AG04450 (cell line): ENCODE data around the gene MRPS21. TPM values are rescaled to one million over a fixed set of nuclear protein-coding genes. Genes with fewer than 3 reads are reported as not detected.

Experiments
- CTCF ChIA-PET: fragments of 300-600, 350-600 bp; formaldehyde crosslinking; extraction: SDS; loops from one replicate; lab custom pipeline; 2022; ENCODE audit warnings: antibody characterized with exemption, inconsistent platforms; lab: Charles Lee
- POLR2A ChIA-PET: fragments of 350-600 bp; formaldehyde crosslinking; extraction: SDS; loops from one replicate; lab custom pipeline; 2021; ENCODE audit warnings: antibody characterized with exemption, inconsistent platforms; lab: Yijun Ruan, JAX
- DNase-seq: peaks from one replicate; pipeline ENCODE4 v3.0.0-alpha.2; 2011; ENCODE audit warnings: low read depth, low spot score
- H3K27ac ChIP-seq: one replicate; pipeline ENCODE4 v1.5.1; 2012; ENCODE audit warnings: low read depth, low read length, control low read depth
- H3K27me3 ChIP-seq: one replicate; pipeline ENCODE4 v1.6.0; 2012; ENCODE audit warnings: low read length; ENCODE audit not compliant: control insufficient read depth, insufficient read depth
- H3K4me3 ChIP-seq: 2 replicates; pipeline ENCODE4 v1.5.1; 2011; ENCODE audit warnings: mild to moderate bottlenecking, low read depth, low read length, control low read depth
- H3K9me3 ChIP-seq: 2 replicates; pipeline ENCODE4 v1.5.1; 2012; ENCODE audit warnings: low read length; ENCODE audit not compliant: control insufficient read depth, insufficient read depth
- polyA plus RNA-seq: library from polyadenylated mRNA; depleted of rRNA; stranded (reverse); fragments of >200 nt; gene quantifications from 2 replicates; pipeline ENCODE4 v1.2.3, GENCODE V29; 2011
- TF ChIP-seq, protein P1 (sequence below): IDR thresholded peaks from 2 replicates; pipeline ENCODE4 v1.5.1; 2011; ENCODE audit warnings: low read depth, low read length, control low read depth, inconsistent platforms

MRPS21 gene
- polyA plus RNA-seq, 1 experiment, result 71.0 TPM

DNA sequence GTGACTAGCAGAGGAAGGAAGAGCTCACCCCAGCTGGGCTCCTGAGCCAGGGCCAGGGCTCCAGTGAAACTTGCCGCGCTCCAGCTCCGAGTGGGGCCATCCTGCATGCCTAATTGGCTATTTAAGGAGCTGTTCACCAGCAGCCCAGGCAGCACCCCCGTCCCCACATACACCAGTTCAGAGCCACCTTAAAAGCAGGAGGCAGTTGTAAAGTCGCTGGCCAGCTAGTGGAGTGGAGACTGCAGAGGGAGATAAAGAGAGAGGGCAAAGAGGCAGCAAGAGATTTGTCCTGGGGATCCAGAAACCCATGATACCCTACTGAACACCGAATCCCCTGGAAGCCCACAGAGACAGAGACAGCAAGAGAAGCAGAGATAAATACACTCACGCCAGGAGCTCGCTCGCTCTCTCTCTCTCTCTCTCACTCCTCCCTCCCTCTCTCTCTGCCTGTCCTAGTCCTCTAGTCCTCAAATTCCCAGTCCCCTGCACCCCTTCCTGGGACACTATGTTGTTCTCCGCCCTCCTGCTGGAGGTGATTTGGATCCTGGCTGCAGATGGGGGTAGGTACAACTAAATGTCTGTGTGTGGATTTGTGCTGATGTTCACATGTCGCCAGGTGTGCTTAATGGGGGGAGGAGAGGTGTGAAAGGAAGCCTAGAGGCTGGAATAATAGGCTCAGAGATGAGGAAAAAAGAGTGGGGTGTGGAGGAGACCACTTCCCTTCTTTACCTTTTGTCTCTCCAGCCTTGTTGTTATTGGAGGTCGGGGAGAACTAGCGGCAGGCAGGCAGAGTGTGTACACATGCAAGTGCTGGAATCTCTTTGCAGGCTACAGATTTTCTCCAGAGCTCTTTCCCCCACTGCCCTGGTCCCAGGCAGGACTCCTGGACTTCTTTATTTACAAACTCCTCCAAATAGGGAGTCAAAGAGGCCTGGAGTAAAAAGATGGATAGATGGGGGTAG, 35.8 kb upstream of the MRPS21 start, which contains the start of gene CA14:
TSS of gene CA14 (plus strand) at position 151 of the 962 bp plus-strand sequence. CDS start at position 506, 355 bp downstream.
- ChIA-PET POLR2A (interaction anchor here (0.5 to 1.1 kb wide), 2 partner anchors 14 to 22 kb away, joined by 3 to 4 read pairs; partner anchors contain the start of gene C1orf54), CTCF (interaction anchor here (0.8 to 7.7 kb wide), 3 partner anchors 13 to 71 kb away, joined by 3 to 165 read pairs (median 118); partner anchors contain the start of genes APH1A and C1orf54)
- TF ChIP-seq, protein P1, sequence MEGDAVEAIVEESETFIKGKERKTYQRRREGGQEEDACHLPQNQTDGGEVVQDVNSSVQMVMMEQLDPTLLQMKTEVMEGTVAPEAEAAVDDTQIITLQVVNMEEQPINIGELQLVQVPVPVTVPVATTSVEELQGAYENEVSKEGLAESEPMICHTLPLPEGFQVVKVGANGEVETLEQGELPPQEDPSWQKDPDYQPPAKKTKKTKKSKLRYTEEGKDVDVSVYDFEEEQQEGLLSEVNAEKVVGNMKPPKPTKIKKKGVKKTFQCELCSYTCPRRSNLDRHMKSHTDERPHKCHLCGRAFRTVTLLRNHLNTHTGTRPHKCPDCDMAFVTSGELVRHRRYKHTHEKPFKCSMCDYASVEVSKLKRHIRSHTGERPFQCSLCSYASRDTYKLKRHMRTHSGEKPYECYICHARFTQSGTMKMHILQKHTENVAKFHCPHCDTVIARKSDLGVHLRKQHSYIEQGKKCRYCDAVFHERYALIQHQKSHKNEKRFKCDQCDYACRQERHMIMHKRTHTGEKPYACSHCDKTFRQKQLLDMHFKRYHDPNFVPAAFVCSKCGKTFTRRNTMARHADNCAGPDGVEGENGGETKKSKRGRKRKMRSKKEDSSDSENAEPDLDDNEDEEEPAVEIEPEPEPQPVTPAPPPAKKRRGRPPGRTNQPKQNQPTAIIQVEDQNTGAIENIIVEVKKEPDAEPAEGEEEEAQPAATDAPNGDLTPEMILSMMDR, result no peak
- no peak within 1 kb of the TSS for H3K27ac ChIP-seq
- H3K27me3 ChIP-seq, result peaks cover 5% of the 10 kb centered on the region
- DNase-seq, result no peak
- no peak within 1 kb of the TSS for H3K4me3 ChIP-seq
- no peaks in the 10 kb centered on the region for H3K9me3 ChIP-seq

- no peak for DNase-seq
- TF ChIP-seq, protein P1, result no peak
- H3K27ac ChIP-seq, result no peak overlapping the region
- no peak overlapping the region for H3K4me3 ChIP-seq
- no peaks in the 10 kb centered on the region for H3K9me3 ChIP-seq
- peaks cover 5% of the 10 kb centered on the region for H3K27me3 ChIP-seq
- ChIA-PET CTCF (interaction anchor here (6.0 to 7.7 kb wide), 2 partner anchors 11 to 19 kb away, joined by 118 to 165 read pairs; partner anchors contain the start of genes APH1A and C1orf54), POLR2A (no interaction called here)
Measured at GRCh38 chr1:150259217-150259616, 34.4 kb upstream of the MRPS21 start.

GRCh38 chr1:150259758-150260669, 33.6 kb upstream of the MRPS21 start:
- ChIA-PET POLR2A (interaction anchor here (0.7 to 1.2 kb wide), 2 partner anchors 13 to 616 kb away, joined by 3 to 5 read pairs; partner anchors contain the start of gene ARNT), CTCF (interaction anchor here (2.1 to 7.7 kb wide), 2 partner anchors 11 to 22 kb away, joined by 5 to 118 read pairs; partner anchors contain the start of genes APH1A and C1orf54)
- Histone ChIP-seq H3K4me3 (no peak overlapping the region; the same call in 1 of the 2 replicates), H3K27me3 (peaks cover 5% of the 10 kb centered on the region), H3K9me3 (no peaks in the 10 kb centered on the region), H3K27ac (no peak overlapping the region)
- DNase-seq, result no peak
- TF ChIP-seq, protein P1, result no peak

DNA sequence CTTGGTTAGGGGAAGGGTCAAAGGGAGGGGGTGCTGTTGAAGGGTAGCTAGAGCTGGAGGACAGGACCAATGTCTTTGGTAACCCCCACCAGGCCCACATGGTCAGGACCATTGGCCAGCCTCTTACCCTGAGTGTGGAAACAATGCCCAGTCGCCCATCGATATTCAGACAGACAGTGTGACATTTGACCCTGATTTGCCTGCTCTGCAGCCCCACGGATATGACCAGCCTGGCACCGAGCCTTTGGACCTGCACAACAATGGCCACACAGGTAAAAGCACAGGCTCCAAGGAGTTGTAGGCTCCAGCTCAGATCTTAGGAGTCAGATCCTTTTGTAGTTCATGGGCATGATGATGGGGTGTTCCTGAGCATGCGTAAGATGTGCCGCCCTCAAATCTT, 32.3 kb upstream of the MRPS21 start:
- POLR2A ChIA-PET, result no interaction called here
- peaks cover 5% of the 10 kb centered on the region for H3K27me3 ChIP-seq
- H3K27ac ChIP-seq, result no peak overlapping the region
- no peak for DNase-seq
- TF ChIP-seq, protein P1, result no peak
- H3K9me3 ChIP-seq, result no peaks in the 10 kb centered on the region
- CTCF ChIA-PET, result interaction anchor here (0.5 to 2.1 kb wide), 2 partner anchors 20 to 576 kb away, joined by 3 to 5 read pairs; no protein-coding TSS in a partner anchor
- no peak overlapping the region for H3K4me3 ChIP-seq
